Measurements from ENCODE around the gene OSBPL6.
"Not testable (repeated sequence)": the region's sequence is repeated elsewhere in the genome, so short reads cannot be mapped to it uniquely, and the experiment has no call there.

OSBPL6 gene

DNA sequence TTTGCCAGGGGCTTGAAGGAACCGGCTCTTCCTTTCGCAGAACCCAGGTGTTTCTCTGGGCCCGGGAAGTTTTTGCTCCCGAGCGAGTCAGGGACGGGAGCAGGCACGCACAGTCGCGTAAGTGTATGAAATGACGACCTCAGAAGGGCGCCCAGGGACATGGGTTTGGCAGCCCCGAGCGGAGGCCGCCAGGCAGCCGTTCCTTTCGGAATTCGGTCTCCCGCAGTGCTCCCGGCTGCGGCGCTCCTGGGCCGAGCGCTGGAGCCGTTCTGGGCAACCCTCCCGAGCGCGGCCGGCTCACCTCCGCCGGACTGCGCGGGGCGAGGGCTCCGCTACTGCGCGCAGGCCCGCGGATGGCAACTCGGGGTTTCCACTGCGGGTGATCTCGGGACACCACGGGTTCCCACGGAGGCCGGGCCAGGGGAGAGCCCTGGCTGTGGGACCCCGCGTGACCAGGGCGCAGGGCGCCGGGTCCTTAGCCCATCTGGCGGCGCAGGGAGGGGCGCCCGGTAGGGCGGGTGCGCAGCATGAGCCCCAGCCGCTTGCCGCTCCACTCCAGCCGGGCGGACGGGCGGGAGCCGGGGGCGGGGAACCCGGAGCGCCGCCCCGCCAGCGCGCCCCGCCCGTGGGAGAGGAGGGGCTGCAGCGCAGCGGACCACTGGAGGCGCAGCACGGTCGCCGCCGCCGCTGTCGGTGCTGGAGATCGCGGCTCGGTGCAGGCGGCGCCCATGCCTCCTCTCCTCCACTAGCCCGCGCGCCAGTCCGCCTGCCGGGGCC, at the start of gene OSBPL6:
TSS of gene OSBPL6 (plus strand) at position 690 of the 777 bp plus-strand sequence. CDS start 111,673 bp downstream, outside the sequence.
- peak; percentile 92 for DNase-seq

DNA sequence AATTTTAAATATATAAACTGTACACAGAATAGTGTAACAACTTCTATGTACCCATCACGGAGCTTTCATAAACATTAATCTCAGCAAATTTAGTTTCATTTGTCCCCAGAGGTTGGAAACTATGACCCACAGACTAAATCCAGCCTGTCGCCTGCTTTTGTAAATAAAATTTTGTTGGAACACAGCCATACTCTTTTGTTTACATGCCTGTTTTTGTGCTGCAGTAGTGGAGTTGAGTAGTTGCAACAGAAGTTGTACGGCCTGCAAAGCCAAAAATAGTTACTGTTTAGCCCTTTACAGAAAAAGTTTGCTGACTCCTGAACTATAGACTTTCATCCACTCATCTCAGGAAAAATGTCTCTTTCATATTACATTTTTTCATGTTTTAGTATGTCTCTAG, 42.3 kb upstream of the OSBPL6 start:
- DNase-seq = peak; percentile 22

DNA sequence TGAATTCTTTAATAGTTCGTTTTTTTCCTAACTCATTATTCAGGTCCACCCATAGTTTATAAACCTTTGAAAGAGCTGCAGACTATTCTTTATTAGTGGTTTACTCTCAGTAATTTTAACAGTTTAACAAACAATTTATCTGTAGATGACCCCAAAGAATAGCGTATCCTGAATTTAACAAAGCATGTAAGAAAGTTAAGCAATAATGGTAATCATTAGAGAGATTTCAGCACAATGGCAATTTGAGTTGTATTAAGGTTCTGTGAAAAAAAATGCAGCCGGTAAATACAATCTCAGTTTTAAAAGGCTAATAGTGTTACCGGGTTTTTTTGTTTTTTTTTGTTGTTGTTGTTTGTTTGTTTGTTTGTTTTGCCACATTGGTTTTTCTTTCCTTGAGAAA, 41.8 kb upstream of the OSBPL6 start:
- DNase-seq = no peak

DNA sequence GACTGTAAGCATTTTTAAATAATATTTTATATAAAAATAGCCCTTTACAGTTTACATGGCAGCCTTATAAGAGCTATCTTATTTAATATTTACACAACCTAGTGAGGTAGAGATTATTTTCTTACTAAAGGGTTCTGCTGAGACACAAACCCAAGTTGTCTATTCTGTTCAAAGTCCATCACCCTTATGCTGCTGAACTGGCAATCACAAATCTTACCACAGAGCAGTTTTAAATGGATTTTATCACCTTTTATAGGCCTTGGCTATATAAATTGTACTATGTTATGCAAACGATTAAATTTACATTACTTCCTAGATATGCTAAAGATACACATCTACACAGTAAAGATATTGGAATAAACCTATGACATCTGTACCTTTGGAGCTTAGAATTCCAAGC, 41.3 kb upstream of the OSBPL6 start:
- no peak for DNase-seq

DNA sequence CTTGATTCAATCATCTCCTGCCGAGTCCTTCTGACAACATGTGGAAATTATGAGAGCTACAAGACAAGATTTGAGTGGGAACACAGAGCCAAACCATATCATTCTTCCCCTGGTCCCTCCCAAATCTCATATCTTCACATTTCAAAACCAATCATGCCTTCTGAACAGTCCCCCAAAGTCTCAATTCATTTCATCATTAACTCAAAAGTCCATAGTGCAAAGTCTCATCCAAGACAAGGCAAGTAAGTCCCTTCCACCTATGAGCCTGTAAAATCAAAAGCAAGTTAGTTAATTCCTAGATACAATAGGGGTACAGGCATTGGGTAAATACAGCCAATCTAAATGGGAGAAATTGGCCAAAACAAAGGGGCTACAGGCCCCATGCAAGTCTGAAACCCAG, 40.4 kb upstream of the OSBPL6 start:
- not testable (repeated sequence) for DNase-seq

DNA sequence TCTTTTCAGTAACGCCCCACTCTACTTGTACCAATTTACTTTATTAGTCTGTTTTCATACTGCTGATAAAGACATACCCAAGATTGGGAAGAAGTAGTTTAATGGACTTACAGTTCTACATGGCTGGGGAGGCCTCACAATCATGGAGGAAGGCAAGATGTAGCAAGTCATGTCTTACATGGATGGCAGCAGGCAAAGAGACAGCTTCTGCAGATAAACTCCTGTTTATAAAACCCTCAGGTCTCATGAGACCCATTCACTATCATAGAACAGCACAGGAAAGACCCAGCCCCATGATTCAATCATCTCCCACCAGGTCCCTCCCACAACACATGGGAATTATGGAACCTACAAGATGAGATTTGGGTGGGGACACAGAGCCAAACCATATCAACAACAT, 38.8 kb upstream of the OSBPL6 start:
- DNase-seq = no peak

DNA sequence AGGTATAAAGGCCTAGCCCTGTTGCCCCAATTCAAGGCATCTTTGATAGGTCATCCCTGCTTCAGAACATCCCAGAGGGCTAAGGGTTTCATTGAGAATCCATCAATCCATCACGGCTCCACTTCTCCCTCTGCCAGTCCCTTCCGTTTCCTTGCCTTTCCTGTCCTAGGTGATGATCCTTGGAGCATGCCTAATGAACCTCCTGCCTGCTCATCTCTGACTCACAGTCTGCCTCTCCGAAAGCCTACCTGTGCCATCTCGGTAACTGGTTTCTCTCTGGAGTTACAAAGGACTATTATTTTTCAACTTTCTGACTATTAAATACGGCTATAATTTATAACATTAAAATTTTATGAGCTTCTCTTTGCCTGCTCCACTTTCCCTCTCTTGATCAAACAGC, 36.7 kb upstream of the OSBPL6 start:
- DNase-seq = no peak

DNA sequence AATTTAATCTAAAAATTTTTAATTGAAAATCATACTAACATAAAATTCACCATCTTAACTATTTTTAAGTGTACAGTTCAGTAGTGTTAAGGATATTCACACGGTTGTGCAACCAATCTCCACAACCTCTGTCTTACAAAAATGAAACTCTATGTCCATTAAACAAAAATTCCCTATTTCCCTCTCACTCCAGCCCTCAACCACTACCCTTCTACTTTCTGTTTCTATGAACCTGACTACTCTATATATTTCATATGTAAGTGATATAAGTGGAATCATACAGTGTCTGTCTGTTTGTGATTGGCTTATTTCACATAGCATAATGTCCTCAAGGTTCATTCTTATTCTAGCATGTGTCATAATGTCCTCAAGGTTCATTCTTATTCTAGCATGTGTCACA, 34.3 kb upstream of the OSBPL6 start:
- no peak for DNase-seq

DNA sequence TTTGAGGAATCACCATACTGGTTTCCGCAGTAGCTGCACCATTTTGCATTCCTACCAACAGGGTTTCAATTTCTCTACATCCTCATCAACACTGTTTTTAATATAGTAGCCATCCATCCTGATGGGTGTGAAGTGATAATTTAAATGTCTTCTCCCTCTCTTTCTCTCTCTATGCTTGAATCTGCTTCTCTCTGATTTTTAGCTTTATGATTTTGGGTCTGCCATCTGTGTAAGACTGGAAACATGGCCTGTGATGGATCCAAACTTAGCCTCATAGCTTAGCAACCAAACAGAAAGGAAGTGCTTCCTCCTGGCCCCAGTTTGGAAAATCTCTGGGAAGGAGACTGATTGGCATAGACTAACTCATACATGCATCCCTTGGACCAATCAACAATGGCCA, 33.7 kb upstream of the OSBPL6 start:
- DNase-seq = no peak

DNA sequence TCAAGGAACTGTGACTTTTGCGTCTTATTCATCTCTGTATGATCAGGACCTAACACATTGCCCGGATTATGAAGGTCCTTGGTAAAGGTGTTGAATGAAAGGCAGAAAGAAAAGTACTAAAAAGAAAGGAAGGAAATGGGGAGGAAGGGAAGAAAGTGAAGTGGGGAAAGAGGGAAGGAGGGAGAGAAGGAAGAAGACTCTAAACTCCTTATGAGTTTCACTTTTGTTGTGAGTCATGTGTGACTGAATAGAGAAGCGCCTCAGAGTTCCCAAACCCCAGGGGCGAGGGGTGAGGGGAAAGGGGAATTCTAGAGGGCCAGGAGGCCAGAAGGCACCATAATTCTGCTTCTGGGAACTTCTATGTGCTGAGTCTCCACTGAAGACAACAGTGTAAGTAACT, 30.9 kb upstream of the OSBPL6 start:
- peak; percentile 23 for DNase-seq

DNA sequence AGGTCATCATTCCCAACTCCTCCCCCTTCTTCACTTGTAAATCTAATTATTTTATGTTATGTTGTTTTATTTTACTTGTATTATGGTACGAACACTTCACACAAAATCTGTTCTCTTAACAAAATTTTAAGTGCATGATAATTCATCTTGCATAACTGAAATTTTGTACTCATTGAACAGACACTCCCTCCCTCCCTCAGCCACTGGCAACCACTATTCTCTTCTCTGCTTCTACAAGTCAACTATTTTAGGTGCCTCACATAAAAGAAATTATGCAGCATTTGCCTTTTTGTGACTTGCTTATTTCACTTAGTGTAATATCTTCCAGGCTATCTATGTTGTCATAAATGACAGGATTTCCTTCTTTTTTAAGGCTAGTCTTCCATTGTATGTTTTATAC, 30.4 kb upstream of the OSBPL6 start:
- no peak for DNase-seq

DNA sequence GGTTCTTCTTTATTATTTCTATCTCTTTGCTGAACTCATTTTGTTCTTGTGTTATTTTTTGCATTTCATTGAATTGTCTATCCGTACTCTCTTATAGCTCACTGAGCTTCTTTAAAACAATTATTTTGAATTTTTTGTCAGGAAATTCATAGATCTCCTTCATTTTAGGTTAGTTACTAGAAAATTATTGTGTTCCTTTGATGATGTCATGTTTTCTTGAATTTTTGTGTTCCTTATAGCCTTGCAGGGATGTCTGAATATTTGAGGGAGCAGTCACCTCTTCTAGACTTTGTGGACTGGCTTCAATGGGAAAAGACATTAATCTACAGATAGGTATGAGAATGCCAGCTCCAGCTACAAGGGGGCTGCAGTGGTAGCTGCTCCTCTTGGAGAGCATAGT, 20.7 kb upstream of the OSBPL6 start:
- DNase-seq = no peak

DNA sequence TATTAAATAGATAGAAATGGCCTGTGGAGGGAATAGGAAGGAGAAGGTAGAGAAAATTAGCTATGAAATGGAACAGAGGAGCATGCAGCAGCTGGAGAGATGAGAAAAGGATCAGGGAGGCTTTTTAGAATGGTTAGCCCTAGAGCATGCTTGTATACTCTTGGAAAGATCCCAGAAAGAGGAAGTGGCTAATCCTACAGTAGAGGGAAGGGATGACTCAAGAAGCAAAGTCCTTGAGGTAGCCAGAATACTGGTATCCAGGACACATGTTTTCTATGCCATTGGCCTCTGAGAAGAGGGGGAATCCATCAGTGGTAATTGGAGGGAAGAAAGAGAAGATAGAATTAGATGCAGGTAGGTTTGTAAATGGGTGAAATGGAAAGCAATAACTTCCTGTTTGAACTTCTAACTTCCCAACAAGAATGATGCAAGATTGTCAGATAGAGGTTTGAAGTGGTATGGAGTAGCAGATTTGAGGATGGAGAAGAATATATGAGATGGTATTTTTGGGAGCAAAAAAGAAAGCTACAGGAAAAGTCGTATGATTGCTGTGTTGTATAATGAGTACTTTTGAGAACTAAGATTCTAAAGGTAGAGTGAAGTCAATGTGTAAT, 17.1 kb upstream of the OSBPL6 start:
- peak; percentile 80 for DNase-seq

DNA sequence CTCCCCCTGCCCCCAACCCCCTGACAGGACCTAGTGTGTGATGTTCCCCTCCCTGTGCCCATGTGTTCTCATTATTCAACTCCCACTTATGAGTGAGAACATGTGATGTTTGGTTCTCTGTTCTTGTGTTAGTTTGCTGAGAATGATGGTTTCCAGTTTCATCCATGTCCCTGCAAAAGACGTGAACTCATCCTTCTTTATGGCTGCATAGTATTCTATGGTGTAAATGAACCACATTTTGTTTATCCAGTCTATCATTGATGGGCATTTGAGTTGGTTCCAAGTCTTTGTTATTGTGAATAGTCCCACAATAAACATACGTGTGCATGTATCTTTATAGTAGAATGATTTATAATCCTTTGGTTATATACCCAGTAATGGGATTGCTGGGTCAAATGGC, 13.7 kb upstream of the OSBPL6 start:
- not testable (repeated sequence) for DNase-seq

DNA sequence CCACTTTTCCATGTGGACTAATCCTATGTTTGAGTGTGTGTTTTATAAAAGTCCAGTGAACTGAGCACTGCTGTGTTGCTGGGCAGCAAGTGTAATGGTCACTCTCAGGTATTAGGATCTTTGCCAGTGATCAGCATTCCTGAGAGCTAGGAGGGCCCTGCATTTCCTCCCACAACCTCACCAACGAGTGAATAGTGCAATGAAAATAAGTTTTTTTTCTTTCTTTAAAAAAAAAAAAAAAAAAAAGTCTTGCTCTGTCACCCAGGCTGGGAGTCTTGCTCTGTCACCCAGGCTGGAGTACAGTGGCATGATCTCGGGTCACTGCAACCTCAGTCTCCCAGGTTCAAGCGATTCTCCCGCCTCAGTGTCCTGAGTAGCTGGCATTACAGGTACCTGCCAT, 6.5 kb upstream of the OSBPL6 start:
- DNase-seq = no peak

DNA sequence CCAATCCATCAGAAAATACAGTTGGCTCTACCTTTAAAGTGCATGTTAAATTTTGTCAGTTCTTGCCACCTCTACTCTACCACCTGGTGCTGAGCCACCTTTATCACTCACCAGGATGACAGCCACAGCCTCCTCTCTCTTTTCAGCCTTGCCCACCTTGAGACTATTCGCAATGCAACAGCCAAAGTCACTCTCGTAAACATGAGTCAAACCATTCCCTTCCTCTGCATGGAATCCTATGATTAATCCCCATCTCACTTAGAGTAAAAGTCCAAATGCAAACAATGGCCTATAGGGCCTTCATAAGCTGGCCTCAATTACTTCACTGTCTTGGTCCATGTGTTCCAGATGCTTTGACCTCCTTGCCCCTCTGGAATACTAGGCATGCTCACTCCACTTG, 5.8 kb upstream of the OSBPL6 start:
- DNase-seq = no peak

DNA sequence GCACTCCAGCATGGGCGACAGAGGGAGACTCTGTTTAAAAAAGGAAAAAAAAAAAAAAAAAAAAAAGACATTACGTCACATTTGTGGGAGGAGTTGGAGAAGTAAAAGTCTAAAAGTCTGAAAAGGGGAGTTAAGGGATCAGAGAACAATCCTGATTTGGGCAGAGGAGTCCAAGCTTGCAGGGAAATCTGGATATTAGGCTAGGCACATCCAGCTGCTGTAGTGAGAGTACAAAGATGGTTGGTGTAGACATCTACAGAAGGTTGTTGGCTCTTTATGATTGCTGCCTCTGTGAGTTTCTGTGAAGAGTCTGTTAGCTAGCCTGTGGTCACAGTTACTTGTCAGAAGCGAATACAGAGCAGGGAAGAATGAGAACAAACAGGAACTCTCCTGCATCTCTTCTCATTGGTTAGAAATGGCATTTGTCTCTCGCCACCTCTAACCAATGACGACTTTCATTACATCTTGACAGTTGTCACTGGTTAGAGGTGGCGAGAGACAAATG, 3.3 kb upstream of the OSBPL6 start:
- DNase-seq = no peak

DNA sequence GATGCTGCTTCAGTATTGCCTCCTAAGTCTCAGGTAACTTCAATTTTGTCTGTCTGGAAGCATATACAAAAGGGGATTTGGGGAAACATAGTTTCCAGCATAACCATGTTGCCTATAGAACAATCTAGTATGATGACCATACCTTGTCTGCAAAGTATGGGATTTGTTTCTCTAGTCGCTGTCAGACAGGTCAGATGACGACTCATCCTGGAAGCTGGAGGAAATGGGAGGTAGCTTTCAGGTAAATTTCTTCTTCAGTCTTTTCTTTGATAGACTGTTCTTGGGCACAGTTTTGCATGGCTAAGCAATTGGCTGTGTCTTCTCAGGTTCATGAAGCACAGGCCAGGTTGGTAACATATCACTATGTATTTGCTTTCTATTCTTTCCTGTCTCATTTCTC, 2.8 kb upstream of the OSBPL6 start:
- no peak for DNase-seq

DNA sequence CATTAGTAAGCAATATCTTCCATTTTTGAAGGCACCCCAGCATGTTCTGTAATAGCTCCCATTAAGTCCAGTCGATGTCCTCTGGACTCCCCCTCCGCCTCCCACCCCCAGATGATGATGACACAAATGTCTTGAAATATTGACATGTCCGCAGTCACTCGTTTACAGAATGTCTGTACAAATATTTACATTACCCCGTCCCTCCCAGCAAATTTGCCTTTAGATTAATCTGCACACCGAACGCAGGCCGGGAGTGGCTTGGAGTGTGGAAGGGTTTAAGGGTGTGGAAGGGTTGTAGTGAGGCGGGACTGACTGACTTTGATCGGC, 853 bp upstream of the OSBPL6 start:
- no peak for DNase-seq

DNA sequence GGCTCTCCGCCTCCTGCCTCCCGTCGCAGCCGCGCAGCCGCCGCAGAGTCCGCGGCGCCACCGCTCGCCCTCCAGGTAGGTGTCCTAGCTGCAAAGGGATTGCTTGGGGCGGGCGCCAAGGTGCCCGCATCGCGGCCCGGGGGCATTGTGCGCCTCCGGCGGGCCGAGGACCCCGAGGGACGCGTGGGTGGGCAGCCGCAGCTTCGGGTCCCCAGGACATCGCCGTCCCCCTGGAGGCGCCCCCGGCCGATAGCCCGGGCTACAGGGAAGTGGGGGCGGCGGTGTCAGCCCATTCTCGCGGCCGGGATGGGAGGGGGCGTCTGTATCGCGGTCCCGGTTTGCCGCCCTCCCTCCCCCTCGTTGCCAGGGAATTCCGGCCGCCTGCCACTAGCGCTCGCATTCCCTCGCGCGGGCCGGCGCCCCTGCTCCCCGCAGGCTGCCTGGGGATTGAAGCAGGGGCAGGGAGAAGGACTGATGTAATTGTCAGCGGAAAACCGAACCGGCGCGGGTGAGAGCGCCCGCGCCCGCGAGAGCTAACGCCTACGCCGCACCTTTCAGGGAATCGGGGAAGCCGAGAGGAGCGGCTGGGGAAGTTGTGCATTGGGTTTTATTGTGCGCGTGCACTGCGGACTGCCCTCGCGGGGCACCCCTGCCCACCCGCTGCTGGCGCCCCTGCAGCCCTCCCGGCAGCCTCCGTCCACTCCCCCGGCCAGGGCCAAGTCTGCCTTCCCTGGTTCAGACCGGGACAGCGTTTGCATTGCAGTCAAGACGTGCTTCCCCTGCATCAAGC, 483 bp downstream of the OSBPL6 start:
- peak; percentile 66 for DNase-seq

DNA sequence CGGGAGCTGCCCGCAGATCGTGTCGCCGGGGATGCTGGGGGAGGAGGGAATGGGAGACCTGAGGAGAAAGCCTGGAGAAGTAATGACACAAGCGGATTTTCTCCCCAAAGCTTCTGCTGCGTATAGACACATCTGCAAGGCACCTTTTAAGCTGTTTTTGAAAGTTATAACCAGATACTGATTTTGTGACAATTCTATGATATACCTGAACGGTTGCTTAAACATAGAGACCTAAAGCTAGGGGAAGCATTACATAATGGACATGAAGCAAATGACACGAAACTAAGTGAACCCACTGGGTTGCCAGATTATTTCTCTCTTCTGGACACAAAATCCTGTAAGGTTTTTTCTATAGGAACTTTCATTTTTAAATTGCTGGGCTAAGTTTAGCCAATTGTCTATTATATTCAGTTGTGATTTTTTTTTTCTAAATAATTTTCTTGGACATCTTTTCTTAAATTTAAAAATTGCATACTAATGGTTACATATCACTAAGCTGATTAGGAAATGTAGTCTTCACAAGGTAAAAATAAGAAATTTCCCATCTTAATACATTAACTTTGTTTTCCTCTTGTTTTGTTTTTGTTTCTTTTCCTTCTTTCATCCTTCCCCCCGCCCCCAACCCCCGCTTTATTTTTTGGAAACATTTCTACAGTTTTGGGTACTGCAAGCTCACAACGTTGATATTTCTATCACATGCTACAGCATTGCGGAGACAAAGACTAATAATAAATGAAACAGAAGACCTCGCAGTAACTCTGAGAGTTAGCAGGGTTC, 1.3 kb downstream of the OSBPL6 start:
- DNase-seq = no peak

DNA sequence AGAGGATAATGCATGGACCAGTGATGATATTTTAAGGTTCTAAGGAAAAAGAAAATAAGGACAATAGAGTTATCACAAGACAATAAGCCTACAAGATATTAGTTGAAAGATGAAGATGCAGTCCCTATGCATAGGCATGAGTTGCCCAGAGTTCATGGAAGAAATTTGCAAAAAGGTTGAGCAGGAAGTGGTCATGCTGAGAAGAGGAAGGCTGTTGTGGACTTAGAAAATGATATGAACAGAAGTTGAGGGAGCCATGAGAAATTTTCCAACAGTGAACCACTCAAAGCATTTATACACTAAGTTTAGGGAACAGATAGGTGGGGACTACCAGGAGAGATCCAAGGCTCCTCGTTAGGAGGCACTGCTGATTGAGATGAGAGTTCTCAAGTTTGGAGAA, 3.5 kb downstream of the OSBPL6 start:
- DNase-seq = no peak

DNA sequence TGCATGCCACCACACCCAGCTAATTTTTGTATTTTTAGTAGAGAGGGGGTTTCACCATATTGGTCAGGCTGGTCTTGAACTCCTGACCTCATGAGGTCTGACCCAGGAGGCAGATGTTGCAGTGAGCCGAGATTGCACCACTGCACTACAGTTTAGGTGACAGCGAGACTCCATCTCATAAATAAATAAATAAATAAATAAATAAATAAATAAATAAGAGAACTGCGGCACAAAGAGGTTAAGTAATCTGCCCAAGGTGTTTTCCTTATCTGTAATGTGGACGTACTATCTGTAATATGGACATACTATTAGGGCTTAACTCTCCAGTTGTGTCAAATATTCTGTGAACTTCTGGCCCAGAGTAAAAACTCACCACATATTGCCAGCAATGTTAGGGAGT, 4.1 kb downstream of the OSBPL6 start:
- not testable (repeated sequence) for DNase-seq
